ENCODE measurements around the gene NPIPB13. TPM values are rescaled to one million over a fixed set of nuclear protein-coding genes. Genes with fewer than 3 reads are reported as not detected.
"Not testable (repeated sequence)": the region's sequence is repeated elsewhere in the genome, so short reads cannot be mapped to it uniquely, and the experiment has no call there.

NPIPB13 gene
- total RNA-seq, 1 experiment from 2014 or later = 9.1 TPM

DNA sequence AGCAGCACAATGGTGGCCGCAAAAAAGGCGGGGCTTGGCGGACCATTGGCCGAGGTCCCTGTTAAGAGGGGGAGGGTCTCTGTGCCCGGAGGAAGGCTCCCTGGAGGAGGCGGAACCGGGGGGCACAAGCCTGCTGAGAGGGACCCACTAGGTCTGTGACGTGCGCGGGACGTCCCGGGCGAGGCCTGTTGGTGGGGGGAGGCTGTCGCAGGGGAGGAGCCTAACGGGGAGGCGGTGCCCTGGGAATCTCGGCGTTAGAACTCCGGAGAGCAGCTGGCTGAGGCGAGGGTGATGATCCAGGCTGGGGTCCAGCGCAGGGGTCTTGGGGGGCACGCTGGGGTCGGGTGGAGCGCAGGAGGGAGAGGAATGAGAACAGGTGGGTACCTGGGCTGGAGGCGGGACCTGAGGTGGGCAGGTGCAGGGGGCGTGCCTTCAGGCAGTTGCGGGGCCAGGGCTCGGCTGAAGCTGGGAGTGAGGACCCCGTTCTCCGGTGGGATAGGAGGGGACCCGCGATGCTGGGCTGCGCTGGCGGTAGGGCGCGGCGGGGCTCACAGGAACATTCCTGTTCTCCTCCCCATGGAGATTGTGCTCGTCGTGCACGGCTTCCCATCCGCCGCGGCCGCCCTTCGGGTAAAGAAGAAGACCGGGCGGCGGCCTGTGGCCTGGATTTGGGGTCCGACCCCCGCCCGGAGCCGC is 42.6 kb downstream of the NPIPB13 start:
- H3K36me3 ChIP-seq (ENCODE audit: control insufficient read depth in 1 of 2, insufficient read depth in 2 of 2, low read length in 2 of 2); H3K27me3 ChIP-seq (ENCODE audit: insufficient read depth, low read length); H3K27ac ChIP-seq (ENCODE audit: low read depth, low read length); intact Hi-C loops (cut with micrococcal nuclease); H2AFZ ChIP-seq (ENCODE audit: low read depth, low read length, poor library complexity, severe bottlenecking); H3K9me2 ChIP-seq (ENCODE audit: insufficient read depth); H3K4me1 ChIP-seq (ENCODE audit: control insufficient read depth in 1 of 2, insufficient read depth in 2 of 2, low read length in 2 of 2); POLR2A ChIA-PET; H3K79me2 ChIP-seq (ENCODE audit: insufficient read depth, low read length); H3K9me3 ChIP-seq (ENCODE audit: control insufficient read depth in 1 of 2, insufficient read depth in 1 of 2, low read depth in 1 of 2, low read length in 2 of 2); BruUV-seq (replicated peaks); CTCF ChIA-PET; RAD21 ChIA-PET (ENCODE audit: low non-redundant PET in 1 of 2, low total read pairs in 2 of 2, uncharacterized antibody in 2 of 2, unreplicated experiment in 2 of 2); H4K20me1 ChIP-seq (ENCODE audit: insufficient read depth); DNase-seq (ENCODE audit: low read depth, low spot score): not testable (repeated sequence)
- Histone ChIP-seq H3K4me2 (ENCODE audit: low read length) (peak overlapping the region; percentile 62), H3K9ac (ENCODE audit: low read length) (peak overlapping the region; percentile 33; the same call in 1 of the 2 replicates), H3K4me3 (replicated peaks in 1 of 2; ENCODE audit: low read depth in 1 of 2, low read length in 2 of 2) (peak overlapping the region; percentile 39 to 54)
- ATAC-seq = peak; percentile 65

DNA sequence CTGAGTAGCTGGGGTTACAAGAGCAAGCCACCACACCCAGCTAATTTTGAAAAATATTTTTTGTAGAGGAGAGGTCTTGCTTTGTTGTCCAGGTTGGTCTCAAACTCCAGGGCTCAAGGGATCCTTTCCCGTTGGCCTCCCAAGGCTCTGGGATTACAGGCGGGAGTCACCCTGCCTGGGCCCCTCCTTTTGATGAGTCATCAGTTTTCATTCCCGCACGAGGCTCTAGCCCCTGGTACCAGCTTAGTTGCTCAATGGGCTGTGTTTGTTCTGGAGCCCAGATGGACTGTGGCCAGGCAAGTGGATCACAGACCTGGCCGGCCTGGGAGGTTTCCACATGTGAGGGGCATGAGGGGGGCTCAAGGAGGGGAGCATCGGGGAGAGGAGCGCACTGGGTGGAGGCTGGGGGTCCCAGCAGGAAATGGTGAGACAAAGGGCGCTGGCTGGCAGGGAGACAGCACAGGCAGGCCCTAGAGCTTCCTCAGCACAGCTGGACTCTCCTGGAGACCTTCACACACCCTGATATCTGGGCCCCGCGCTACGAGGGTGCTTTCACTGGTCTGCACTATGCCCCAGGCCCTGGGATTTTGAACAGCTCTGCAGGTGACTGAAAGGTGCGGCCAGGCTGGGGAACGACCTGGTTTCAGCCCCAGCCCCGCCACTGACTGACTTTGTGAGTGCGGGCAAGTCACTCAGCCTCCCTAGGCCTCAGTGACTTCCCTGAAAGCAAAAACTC is 48.5 kb downstream of the NPIPB13 start:
- H3K9me3 ChIP-seq (ENCODE audit: control insufficient read depth in 1 of 2, insufficient read depth in 1 of 2, low read depth in 1 of 2, low read length in 2 of 2); H3K9ac ChIP-seq (ENCODE audit: low read length); H2AFZ ChIP-seq (ENCODE audit: low read depth, low read length, poor library complexity, severe bottlenecking); H3K9me2 ChIP-seq (ENCODE audit: insufficient read depth); POLR2A ChIA-PET; H3K36me3 ChIP-seq (ENCODE audit: control insufficient read depth in 1 of 2, insufficient read depth in 2 of 2, low read length in 2 of 2); DNase-seq (ENCODE audit: low read depth, low spot score); H3K79me2 ChIP-seq (ENCODE audit: insufficient read depth, low read length); CTCF ChIA-PET; H3K4me1 ChIP-seq (ENCODE audit: control insufficient read depth in 1 of 2, insufficient read depth in 2 of 2, low read length in 2 of 2); intact Hi-C loops (cut with micrococcal nuclease); H4K20me1 ChIP-seq (ENCODE audit: insufficient read depth); H3K4me3 ChIP-seq (replicated peaks in 1 of 2; ENCODE audit: low read depth in 1 of 2, low read length in 2 of 2); H3K27ac ChIP-seq (ENCODE audit: low read depth, low read length); H3K4me2 ChIP-seq (ENCODE audit: low read length); BruUV-seq (replicated peaks); H3K27me3 ChIP-seq (ENCODE audit: insufficient read depth, low read length); RAD21 ChIA-PET (ENCODE audit: low non-redundant PET in 1 of 2, low total read pairs in 2 of 2, uncharacterized antibody in 2 of 2, unreplicated experiment in 2 of 2): not testable (repeated sequence)
- peak; percentile 74 for ATAC-seq

DNA sequence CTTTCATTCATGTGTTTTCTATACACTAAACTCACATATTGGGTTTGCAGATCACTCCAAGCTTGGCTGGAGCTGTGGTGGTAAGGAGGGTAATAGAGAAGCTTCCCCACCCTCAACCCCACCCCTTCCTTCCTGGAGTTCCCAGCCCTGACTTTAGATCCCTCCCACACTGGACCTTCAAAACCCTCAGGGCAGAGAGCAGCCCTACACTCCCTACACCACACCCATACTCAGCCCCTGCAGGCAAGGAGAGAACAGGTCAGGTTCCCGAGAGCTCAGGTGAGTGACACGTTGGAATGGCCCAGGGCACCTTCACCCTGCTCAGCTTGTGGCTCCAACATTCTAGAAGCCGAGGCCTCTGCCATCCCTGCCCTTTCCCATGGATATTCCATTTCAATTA is 49.2 kb downstream of the NPIPB13 start, which contains the start of gene SULT1A3:
TSS of gene SULT1A3 (plus strand) at position 207 of the 400 bp plus-strand sequence. CDS start 1,474 bp downstream, outside the sequence.
- peak; percentile 60 for ATAC-seq
- H3K27me3 ChIP-seq (ENCODE audit: insufficient read depth, low read length); H3K4me2 ChIP-seq (ENCODE audit: low read length); H3K9me3 ChIP-seq (ENCODE audit: control insufficient read depth in 1 of 2, insufficient read depth in 1 of 2, low read depth in 1 of 2, low read length in 2 of 2); CTCF ChIA-PET; H3K4me1 ChIP-seq (ENCODE audit: control insufficient read depth in 1 of 2, insufficient read depth in 2 of 2, low read length in 2 of 2); POLR2A ChIA-PET; H3K9me2 ChIP-seq (ENCODE audit: insufficient read depth); H3K36me3 ChIP-seq (ENCODE audit: control insufficient read depth in 1 of 2, insufficient read depth in 2 of 2, low read length in 2 of 2); H3K27ac ChIP-seq (ENCODE audit: low read depth, low read length); intact Hi-C loops (cut with micrococcal nuclease); DNase-seq (ENCODE audit: low read depth, low spot score); H3K4me3 ChIP-seq (replicated peaks in 1 of 2; ENCODE audit: low read depth in 1 of 2, low read length in 2 of 2); H2AFZ ChIP-seq (ENCODE audit: low read depth, low read length, poor library complexity, severe bottlenecking); RAD21 ChIA-PET (ENCODE audit: low non-redundant PET in 1 of 2, low total read pairs in 2 of 2, uncharacterized antibody in 2 of 2, unreplicated experiment in 2 of 2); BruUV-seq (replicated peaks); H3K9ac ChIP-seq (ENCODE audit: low read length); H3K79me2 ChIP-seq (ENCODE audit: insufficient read depth, low read length); H4K20me1 ChIP-seq (ENCODE audit: insufficient read depth): not testable (repeated sequence)

Other genes with a start within 250 kb of the NPIPB13 start
- gene DOC2A, start 237.5 kb downstream of the NPIPB13 start, total RNA-seq (2021; ENCODE audit: unreplicated experiment) = 17.3 TPM
- not detected for gene C16orf92, start 225.3 kb downstream of the NPIPB13 start, total RNA-seq (2021; ENCODE audit: unreplicated experiment)
- 1.0 TPM for gene TLCD3B, start 217.2 kb downstream of the NPIPB13 start, total RNA-seq (2021; ENCODE audit: unreplicated experiment)
- gene ALDOA, start 182.7 kb downstream of the NPIPB13 start, total RNA-seq (2021; ENCODE audit: unreplicated experiment) = 2,423 TPM
- 165 TPM for gene PPP4C, start 172.5 kb downstream of the NPIPB13 start, total RNA-seq (2021; ENCODE audit: unreplicated experiment)
- gene TBX6, start 156.6 kb downstream of the NPIPB13 start, total RNA-seq (2021; ENCODE audit: unreplicated experiment) = 1.4 TPM
- gene YPEL3, start 152.3 kb downstream of the NPIPB13 start, total RNA-seq (2021; ENCODE audit: unreplicated experiment) = 10.9 TPM
- gene GDPD3, start 134.9 kb downstream of the NPIPB13 start, total RNA-seq (2021; ENCODE audit: unreplicated experiment) = 7.0 TPM
- gene MAPK3, start 125.3 kb downstream of the NPIPB13 start, total RNA-seq (2021; ENCODE audit: unreplicated experiment) = 68.8 TPM
- gene CORO1A, start 64.9 kb downstream of the NPIPB13 start, total RNA-seq (2021; ENCODE audit: unreplicated experiment) = 7.0 TPM
- gene BOLA2B, start 54.8 kb downstream of the NPIPB13 start, total RNA-seq (2021; ENCODE audit: unreplicated experiment) = 180 TPM
- gene SLX1A, start 54.6 kb downstream of the NPIPB13 start, total RNA-seq (2021; ENCODE audit: unreplicated experiment) = 48.3 TPM
- 23.5 TPM for gene SULT1A3, start 49.2 kb downstream of the NPIPB13 start, total RNA-seq (2021; ENCODE audit: unreplicated experiment)
- 51.8 TPM for gene CD2BP2, start 106.8 kb upstream of the NPIPB13 start, total RNA-seq (2021; ENCODE audit: unreplicated experiment)
- gene TBC1D10B, start 122.0 kb upstream of the NPIPB13 start, total RNA-seq (2021; ENCODE audit: unreplicated experiment) = 49.2 TPM
- gene MYL11, start 126.3 kb upstream of the NPIPB13 start, total RNA-seq (2021; ENCODE audit: unreplicated experiment) = not detected
- gene SEPTIN1, start 134.1 kb upstream of the NPIPB13 start, total RNA-seq (2021; ENCODE audit: unreplicated experiment) = 3.4 TPM
- gene ZNF48, start 146.9 kb upstream of the NPIPB13 start, total RNA-seq (2021; ENCODE audit: unreplicated experiment) = 17.9 TPM
- 11.0 TPM for gene ZNF771, start 159.1 kb upstream of the NPIPB13 start, total RNA-seq (2021; ENCODE audit: unreplicated experiment)
- 125 TPM for gene DCTPP1, start 181.6 kb upstream of the NPIPB13 start, total RNA-seq (2021; ENCODE audit: unreplicated experiment)
- gene SEPHS2, start 197.4 kb upstream of the NPIPB13 start, total RNA-seq (2021; ENCODE audit: unreplicated experiment) = 51.3 TPM
- gene ITGAL, start 224.3 kb upstream of the NPIPB13 start, total RNA-seq (2021; ENCODE audit: unreplicated experiment) = 1.4 TPM